AG10803 (cell line): ENCODE results near the gene CTAGE9.

ENCODE experiments used
- DNase-seq: peaks from one replicate; pipeline ENCODE4 v3.0.0; 2010; ENCODE audit warnings: low read depth
- H3K4me3 ChIP-seq: 2 replicates; pipeline ENCODE4 v1.5.1; 2011; ENCODE audit warnings: mild to moderate bottlenecking, low read length, control low read depth
- CTCF ChIP-seq: conservative IDR thresholded peaks from 2 replicates; pipeline ENCODE4 v1.5.1; 2011; ENCODE audit warnings: mild to moderate bottlenecking, low read length, control low read depth, inconsistent platforms

Gene CTAGE9

GRCh38 chr6:131685266-131685780, 25.5 kb downstream of the CTAGE9 start:
- H3K4me3 ChIP-seq: no peak overlapping the region
- DNase-seq: no peak
- no peak for TF ChIP-seq CTCF

- no peak overlapping the region for H3K4me3 ChIP-seq
- no peak for TF ChIP-seq CTCF
- DNase-seq: no peak
Observed at GRCh38 chr6:131683479-131683878, 27.3 kb downstream of the CTAGE9 start.

- TF ChIP-seq CTCF: no peak
- H3K4me3 ChIP-seq: no peak overlapping the region
- DNase-seq: no peak
Observed at GRCh38 chr6:131682442-131682841, 28.4 kb downstream of the CTAGE9 start.

- DNase-seq: no peak
- no peak for TF ChIP-seq CTCF
Observed at GRCh38 chr6:131681585-131681984, 29.2 kb downstream of the CTAGE9 start.

GRCh38 chr6:131680868-131681267, 29.9 kb downstream of the CTAGE9 start:
- DNase-seq: no peak
- no peak for TF ChIP-seq CTCF
- no peak overlapping the region for H3K4me3 ChIP-seq

More at GRCh38 chr6:131681585-131681984, 29.2 kb downstream of the CTAGE9 start:
- no peak overlapping the region for H3K4me3 ChIP-seq

- no peak overlapping the region for H3K4me3 ChIP-seq
- DNase-seq: no peak
- TF ChIP-seq CTCF: no peak
Observed at GRCh38 chr6:131678442-131678841, 32.4 kb downstream of the CTAGE9 start.

- H3K4me3 ChIP-seq: no peak overlapping the region
- DNase-seq: no peak
- TF ChIP-seq CTCF: no peak
Observed at GRCh38 chr6:131673184-131673583, 37.6 kb downstream of the CTAGE9 start.
